Activated CD8-positive, alpha-beta memory T cell treated with anti-CD3 and anti-CD28 coated beads, Interleukin-2, amount 50 U/mL, for 48 hours (primary cell): Measurements from ENCODE around the gene MAPKAP1.
"Not testable (repeated sequence)": the region's sequence is repeated elsewhere in the genome, so short reads cannot be mapped to it uniquely, and the experiment has no call there.

Experiments used
- DNase-seq: peaks from one replicate; pipeline ENCODE4 v3.0.0-alpha.2; 2020

The MAPKAP1 gene

GRCh38 chr9:125600194-125600593 lies 106.8 kb downstream of the MAPKAP1 start:
- DNase-seq: no peak

- DNase-seq: no peak
Measured at GRCh38 chr9:125594223-125594610, 112.8 kb downstream of the MAPKAP1 start.

- DNase-seq: no peak
Measured at GRCh38 chr9:125593581-125594222, 113.3 kb downstream of the MAPKAP1 start.

- no peak for DNase-seq
Measured at GRCh38 chr9:125591888-125592287, 115.1 kb downstream of the MAPKAP1 start.

GRCh38 chr9:125591245-125591644 lies 115.8 kb downstream of the MAPKAP1 start:
- DNase-seq: no peak

GRCh38 chr9:125589287-125589686 lies 117.7 kb downstream of the MAPKAP1 start:
- no peak for DNase-seq

GRCh38 chr9:125587819-125588460 lies 119.1 kb downstream of the MAPKAP1 start:
- no peak for DNase-seq

GRCh38 chr9:125586172-125586511 lies 120.9 kb downstream of the MAPKAP1 start:
- no peak for DNase-seq

- DNase-seq: no peak
Measured at GRCh38 chr9:125585503-125586171, 121.4 kb downstream of the MAPKAP1 start.

DNA sequence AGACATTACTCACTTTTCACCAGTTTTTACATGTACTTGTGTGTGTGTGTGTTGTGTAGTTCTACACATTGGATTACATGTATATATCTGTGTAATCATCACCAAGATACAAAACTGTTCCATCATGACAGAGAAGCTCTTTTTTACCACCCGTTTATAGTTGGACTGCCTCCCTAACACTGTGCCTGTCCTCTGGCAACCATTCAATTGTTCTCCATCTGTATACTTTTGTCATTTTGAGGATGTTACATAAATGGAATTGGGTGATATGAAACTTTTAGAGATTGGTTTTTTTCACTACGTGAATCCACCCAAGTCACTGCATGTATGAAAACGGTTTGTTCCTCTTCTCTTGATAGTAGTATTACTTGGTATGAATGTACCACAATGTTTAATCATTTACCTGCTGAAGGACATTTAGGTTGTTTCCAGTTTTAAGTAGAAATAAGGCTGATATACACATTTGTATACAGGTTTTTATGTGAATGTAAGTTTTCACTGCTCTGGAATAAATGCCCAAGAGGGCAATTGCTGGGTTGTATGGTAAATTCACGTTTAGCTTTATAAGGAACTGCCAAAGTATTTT lies 126.2 kb downstream of the MAPKAP1 start:
- no peak for DNase-seq

DNA sequence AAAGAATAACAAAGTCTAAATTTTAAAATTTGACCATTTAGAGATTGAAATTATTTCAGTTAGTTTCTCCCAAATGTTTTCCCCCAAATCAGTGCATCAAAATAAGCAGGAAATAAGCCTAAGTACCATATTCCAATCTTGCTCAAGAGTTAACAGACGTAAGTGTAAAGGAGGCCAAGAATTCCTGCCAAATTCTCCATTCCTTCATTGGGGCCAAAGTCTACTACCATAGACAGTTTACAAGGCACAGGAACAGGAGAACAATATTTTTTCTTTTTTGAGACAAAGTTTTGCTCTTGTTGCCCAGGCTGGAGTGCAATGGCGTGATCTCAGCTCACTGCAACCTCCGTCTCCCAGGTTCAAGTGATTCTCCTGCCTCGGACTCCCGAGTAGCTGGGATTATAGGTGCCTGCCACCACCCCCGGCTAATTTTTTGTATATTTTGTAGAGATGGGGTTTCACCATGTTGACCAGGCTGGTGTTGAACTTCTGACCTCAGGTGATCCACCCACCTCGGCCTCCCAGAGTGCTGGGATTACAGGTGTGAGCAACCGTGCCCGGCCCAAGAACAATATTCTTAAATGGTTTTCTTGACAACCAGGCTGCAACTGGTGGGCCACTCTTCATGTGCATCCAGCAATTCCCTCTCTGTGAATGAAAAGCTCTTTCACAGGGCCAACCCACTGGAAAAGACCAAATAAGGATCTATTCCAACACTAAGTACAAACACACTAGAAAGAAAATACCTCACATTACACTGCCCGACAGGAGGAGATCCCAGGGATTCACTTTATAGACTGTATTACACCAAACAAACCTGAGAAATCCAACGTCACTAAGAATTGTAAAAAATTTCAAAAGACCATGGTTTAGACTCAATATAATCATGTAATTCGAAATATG lies 127.7 kb downstream of the MAPKAP1 start:
- DNase-seq: no peak

GRCh38 chr9:125574126-125574877 lies 132.7 kb downstream of the MAPKAP1 start:
- no peak for DNase-seq

DNA sequence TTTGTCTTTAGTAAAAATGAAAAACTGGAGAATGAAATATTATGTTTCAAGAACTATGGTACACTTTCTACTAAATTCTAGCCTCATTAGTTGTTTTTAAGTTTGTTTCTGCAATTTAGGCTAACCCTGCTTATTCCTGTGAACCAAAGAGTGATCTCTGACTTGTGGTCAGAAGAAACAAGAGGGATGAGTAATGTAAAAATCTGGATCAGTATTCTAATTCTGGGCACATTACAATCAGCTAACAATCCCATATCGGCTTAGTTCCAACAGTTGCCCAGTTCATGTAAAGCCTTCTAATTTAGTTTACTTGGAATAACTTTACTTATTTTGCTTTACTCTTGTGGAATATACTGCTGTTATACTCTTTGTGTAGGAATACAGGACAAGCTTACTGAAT lies 134.5 kb downstream of the MAPKAP1 start:
- not testable (repeated sequence) for DNase-seq

GRCh38 chr9:125571824-125572223 lies 135.2 kb downstream of the MAPKAP1 start:
- not testable (repeated sequence) for DNase-seq

DNA sequence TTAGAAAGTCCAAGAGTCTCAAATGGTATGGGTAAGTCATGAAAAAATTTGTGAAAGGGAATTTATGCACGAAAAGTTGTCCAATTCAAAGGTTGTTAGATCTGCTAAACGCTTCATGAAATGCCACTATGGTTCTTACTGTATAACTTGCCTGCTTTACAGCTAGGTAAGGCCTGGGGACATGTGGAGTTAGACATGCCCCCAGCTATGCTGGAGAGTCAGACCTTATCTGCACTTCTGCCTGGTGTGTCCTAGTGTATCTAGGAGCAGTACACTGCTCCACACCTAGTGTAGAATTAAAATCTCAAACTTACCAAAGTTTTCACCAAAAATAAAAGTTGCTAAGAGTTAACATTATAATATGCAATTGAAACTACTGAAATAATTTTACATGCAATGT lies 136.8 kb downstream of the MAPKAP1 start:
- DNase-seq: no peak

GRCh38 chr9:125568621-125569020 lies 138.4 kb downstream of the MAPKAP1 start:
- DNase-seq: no peak

GRCh38 chr9:125566051-125566450 lies 141.0 kb downstream of the MAPKAP1 start:
- not testable (repeated sequence) for DNase-seq

DNA sequence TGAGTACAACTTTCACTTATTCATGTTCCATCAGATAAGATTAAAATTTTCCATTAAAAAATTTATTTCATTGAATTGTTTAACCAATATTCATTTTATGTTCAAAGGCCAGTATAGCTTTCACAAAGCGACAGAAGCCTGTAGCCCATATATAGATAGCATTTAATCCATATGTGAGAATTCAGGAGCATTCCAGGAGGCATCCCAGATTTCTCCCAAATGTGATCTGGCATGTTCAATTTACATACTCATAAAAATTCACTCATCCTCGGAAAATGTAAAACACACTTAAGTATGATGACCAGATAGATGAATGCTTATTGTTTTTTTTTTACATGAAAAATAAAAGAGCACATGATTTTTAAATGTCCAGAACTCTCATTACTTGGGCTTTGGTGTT lies 141.9 kb downstream of the MAPKAP1 start:
- no peak for DNase-seq

DNA sequence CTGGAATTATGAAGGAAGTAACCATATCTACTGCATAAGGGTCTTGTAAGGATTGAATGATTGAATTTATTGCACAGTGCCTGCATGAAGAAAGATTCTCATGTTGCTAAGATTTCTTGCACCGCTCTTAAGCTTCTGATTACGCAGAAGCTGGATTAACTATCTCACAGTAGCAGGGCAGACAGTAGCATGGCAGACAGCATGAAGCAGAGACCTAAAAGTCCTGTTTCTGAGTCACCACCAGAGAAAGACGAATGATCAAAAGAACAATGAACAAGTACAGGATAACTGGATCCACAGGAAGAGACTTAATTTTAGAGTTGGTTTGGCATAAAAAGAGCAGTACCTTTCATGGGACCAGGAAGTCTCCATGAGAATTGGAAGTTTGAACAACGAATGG lies 142.4 kb downstream of the MAPKAP1 start:
- no peak for DNase-seq

- DNase-seq: no peak
Measured at GRCh38 chr9:125561509-125562148, 145.4 kb downstream of the MAPKAP1 start.

- no peak for DNase-seq
Measured at GRCh38 chr9:125559894-125560293, 147.1 kb downstream of the MAPKAP1 start.

GRCh38 chr9:125559194-125559593 lies 147.8 kb downstream of the MAPKAP1 start:
- no peak for DNase-seq
